GM18907 (cell line): ENCODE results near the gene EHMT1.

Experiments used
- ATAC-seq: cut with Tn5 transposase; IDR thresholded peaks from one replicate; pipeline ENCODE4 v1.9.1; 2021; ENCODE audit warnings: mild to moderate bottlenecking, moderate library complexity; ENCODE audit not compliant: unreplicated experiment

The EHMT1 gene

DNA sequence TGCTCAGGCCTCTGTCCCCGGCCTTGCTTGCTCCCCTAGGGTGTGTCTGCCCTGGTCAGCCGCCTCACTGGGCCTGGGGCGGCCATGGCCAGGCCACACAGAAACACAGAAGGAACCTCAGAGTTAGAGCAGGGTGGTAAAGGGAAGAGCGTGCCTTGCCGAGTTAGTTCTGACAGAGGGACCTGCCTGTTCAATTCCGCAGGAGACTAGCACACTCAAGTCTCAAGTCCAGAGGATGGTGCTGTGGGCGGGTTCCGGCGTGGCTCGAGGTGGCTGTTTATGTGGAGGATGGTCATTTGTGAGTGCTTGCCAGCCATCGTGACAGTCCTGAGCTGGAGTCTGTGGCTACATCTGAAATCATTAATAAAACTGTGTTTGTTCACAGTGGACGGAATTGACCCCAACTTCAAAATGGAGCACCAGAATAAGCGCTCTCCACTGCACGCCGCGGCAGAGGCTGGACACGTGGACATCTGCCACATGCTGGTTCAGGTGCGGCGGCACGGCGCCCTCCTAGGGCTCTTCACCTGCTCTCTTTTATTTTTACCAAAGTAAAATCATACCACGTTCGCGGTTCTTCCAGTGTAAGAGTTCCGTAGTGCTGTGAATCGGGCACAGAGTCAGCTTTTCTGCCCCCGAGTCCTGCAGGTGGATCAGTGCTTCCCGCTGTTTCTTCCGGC is 163.2 kb downstream of the EHMT1 start:
- no peak for ATAC-seq

- ATAC-seq, result no peak
These were observed 164.7 kb downstream of the EHMT1 start for GRCh38 chr9:137783521-137783920.

DNA sequence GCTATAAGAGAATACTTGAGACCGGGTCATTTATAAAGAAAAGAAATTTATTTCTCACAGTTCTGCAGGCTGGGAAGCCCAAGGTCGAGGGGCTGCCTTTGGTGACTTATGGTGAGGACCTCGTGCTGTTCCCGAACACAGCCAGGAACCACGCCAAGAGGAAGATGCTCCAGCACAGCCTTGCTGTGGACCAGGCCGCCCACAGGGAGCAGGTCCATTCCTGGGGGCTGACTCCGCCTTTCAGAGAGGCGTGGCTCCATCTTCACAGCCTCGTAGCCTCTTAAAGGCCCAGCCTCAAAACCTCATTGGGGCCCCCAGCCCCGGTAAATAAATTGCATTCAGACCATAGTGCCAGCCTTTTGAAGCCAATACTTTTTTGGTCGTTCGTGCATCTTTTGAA is 165.2 kb downstream of the EHMT1 start:
- no peak for ATAC-seq

DNA sequence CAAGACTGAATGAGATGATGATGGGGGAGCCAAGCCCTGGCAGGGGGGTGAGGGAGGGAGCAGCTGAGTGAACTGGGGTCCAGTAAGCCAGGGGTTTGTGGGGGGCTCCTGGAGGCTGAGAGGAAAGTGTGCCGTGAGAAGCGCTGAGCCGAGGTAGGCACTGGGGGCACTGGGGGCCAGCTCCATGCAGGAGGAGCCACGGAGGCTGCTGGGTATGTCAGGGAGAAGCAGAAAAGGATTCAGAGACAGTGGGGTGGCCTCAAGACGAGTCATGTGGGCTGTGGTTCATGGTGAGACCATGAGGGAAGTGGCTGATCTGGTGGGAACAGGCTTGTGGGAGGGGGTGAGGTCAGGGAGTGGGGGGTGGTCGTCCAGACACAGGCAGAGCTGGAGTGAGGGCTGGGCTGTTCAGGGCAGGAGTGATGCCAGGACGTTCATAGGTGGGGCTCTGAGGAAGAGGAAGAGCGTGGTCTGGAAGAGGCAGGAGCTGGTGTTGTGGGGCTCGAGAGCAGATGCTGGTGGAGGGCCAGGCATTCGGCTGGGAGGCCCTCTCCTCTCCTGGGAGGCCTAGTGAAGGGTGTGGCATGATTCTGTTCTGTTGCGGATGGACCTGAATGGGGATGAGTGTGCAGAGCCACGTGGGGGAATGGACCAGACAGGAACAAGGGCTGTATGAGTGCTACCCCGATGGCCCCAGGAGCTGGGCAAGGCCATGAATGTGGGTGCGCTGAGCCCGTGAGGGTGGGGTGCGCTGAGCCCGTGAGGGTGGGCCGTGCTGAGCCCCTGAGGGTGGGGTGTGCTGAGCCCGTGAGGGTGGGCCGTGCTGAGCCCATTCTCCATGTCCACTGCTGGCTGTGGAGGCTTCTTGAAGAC is 166.1 kb downstream of the EHMT1 start:
- ATAC-seq, result no peak

DNA sequence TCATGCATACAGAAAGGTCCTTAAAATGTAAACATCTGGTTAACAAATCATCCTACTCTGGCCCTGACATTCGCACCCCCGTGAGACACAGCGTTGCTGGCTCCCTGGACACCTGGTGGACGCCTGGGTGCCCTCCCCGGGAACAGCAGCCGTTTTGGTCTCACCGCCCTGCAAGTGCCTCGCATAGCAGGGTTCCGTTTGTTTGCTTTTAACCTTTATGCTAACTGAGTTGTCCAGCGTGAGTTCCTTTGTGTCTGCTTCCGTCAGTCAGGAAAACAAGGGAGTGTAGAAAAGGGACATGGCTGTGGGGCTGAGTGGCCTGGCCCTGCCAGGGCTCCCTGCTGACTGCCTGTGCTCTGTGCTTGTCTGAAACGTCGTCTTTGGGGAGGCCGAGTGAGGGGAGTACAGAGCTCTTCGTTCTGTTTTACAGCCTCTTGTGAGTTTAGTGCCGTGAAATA is 166.9 kb downstream of the EHMT1 start:
- no peak for ATAC-seq

DNA sequence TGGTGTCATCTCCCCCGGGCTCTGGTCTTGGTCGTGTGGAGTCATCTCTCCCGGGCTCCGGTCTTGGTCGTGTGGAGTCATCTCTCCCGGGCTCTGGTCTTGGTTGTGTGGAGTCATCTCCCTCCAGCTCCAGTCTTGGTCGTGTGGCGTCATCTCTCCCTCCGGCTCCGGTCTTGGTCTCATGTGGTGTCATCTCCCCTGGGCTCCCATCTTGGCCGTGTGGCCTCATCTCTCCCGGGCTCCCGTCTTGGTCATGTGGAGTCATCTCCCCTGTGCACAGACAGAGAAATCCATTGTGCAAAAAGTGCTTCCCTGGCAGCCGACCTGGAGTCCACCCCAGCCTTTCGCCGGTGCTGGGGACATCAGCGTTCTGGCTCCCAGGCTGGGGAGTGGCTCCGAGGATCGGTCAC is 167.7 kb downstream of the EHMT1 start:
- no peak for ATAC-seq

GRCh38 chr9:137787381-137787780 is 168.6 kb downstream of the EHMT1 start:
- ATAC-seq, result no peak

- no peak for ATAC-seq
These were observed 169.1 kb downstream of the EHMT1 start for GRCh38 chr9:137787786-137788505.

GRCh38 chr9:137788561-137789294 is 169.9 kb downstream of the EHMT1 start:
- no peak for ATAC-seq

DNA sequence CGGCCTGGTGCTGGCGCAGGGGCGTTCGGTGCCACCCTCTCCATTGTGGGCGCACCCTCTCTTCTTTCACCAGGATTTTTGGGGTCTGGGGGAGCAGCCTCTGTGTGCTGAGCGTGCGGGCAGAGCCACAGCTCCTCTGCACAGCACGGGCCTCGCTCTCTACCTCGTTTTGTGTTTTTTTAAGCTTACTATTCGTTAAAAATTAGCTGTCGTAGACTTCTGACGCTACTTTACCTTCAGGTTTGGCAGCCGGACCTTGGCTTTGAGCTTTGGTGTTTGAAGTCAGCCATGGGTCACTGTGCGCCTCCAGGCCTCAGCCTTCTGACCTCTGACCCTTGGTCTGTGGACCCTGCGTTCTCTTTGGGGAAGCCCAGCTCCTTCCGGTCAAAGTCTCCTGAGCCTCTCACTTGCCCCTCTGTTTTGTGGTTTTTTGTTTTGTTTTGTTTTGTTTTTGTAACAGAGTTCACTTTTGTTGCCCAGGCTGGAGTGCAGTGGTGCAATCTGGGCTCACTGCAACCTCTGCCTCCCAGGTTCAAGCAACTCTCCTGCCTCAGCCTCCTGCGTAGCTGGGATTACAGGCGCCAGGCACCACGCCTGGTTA is 170.6 kb downstream of the EHMT1 start:
- no peak for ATAC-seq

GRCh38 chr9:137791947-137792346 is 173.1 kb downstream of the EHMT1 start:
- ATAC-seq, result no peak

DNA sequence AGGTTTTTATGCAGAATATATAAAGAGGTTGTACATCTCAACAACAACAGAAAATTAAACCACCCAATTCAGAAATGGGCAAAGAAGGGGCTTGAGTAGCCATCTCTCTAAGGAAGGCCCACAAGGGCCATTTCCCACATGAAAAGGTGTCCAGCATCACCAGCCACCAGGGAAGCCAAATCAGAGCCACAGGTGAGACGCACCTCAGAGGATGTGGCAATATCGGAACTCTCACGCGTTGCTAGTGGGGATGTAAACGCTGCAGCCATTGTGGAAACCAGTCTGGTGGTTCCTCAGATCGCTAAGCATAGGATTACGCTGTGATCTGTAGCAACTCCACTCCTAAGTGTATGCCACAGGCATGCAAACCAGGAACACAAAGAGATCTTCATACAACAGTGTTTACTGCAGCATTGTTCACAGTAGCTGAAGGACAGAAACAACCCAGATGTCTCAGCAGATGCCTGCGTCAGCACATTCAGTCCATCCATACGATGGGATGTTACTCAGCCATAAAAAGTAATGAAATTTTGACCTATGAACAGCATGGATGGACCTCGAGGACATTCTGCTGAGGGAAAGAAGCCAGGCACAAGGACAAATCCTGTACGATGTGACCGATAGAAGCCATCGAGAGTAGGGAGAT is 174.5 kb downstream of the EHMT1 start:
- ATAC-seq, result no peak

- no peak for ATAC-seq
These were observed 176.4 kb downstream of the EHMT1 start for GRCh38 chr9:137795156-137795666.

GRCh38 chr9:137797206-137798120 is 178.7 kb downstream of the EHMT1 start:
- no peak for ATAC-seq

DNA sequence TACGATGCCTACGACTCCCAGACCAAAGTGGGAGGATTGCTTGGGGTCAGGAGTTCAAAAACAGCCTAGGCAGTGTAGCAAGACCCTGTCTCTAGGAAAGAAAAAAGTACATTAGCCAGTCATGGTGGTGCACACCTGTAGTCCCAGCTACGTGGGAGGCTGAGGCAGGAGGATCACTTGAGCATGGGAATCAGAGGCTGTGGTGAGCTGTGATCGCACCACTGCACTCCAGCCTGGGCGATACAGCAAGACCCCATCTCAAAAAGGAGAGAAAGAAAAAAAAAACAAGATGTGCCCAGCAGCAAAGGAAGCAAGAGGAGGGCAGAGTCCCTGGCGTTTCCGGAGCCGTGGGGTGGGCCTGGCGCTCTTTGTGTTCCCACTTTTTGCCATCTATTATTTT is 179.3 kb downstream of the EHMT1 start:
- no peak for ATAC-seq

GRCh38 chr9:137798901-137799629 is 180.3 kb downstream of the EHMT1 start:
- ATAC-seq, result no peak

- no peak for ATAC-seq
These were observed 180.8 kb downstream of the EHMT1 start for GRCh38 chr9:137799630-137799983.
